SIG-M5 treated with dmso at 0.1 percent for 504 hours (cell line): ENCODE data around the gene MMP17.

Experiments used
- DNase-seq: peaks from one replicate; lab custom pipeline; 2025; ENCODE audit not compliant: unreplicated experiment; lab: John Stamatoyannopoulos, UW

The MMP17 gene

DNA sequence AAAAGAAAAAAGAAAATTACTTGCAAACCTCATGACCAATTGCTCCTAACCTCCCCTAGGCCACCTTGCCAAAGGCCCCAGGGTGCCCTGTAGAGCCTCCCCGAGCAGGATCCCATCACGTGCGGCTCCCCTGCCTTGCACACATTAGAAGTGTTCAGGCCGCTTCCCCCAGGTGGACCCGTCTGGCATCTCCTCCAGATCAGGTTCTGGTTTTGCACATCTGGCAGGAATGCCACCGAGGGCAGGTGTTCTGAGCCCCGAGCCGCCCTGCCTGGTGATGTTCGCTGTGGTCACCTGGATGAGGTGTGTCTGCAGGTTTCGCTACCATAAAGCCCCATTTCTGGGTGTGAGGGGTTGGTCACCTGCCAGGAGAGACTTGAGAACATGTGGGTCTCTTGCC is 19.3 kb downstream of the MMP17 start:
- no peak for DNase-seq

DNA sequence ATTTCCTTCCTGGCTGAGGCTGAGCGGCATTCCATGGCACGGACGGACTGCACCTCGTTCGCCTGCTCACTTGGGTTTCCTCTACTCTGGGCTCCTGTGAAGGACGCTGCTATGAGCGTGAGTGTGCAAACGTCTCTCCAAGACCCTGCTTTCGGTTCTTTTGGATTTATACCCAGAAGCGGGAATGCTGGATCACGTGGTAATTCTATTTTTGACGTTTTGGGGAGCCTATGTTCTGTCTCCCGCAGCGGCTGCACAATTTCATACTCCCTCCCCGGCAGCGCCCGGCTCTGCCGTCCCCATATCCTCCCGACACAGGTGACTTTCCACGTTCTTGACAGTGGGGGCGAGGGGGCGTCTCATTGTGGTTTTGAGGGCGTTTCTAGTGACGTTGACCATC is 20.6 kb downstream of the MMP17 start:
- no peak for DNase-seq

DNA sequence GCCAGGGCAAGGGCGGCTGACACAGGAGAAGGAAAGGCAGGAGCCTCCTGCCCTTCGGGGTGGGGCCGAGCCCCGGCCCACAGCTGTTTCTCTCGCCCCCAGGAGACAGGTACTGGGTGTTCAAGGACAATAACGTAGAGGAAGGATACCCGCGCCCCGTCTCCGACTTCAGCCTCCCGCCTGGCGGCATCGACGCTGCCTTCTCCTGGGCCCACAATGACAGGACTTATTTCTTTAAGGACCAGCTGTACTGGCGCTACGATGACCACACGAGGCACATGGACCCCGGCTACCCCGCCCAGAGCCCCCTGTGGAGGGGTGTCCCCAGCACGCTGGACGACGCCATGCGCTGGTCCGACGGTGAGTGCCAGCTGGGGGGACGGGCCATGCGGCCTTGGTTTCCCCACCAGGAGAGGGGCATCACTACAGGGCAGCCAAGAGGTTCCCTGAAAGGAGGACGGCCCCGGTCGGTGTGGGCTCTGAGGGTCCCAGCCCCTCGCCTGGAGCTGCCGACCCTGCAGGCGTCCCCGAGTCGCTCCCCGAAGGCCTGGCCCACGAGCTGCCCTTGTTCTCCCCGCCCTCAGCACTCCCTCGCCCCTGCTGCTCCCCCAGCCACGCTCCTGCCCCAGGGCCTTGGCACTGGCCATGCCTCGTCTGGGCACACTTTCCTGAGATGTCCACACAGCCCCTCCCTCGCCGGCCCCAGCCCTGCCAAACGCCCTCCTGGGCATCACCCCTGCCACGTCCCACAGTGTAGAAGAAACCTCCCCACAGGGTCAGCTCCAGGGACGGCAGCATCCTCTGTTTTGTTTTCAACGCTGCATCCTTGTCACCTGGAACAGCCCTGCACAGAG is 21.7 kb downstream of the MMP17 start:
- DNase-seq, result no peak

DNA sequence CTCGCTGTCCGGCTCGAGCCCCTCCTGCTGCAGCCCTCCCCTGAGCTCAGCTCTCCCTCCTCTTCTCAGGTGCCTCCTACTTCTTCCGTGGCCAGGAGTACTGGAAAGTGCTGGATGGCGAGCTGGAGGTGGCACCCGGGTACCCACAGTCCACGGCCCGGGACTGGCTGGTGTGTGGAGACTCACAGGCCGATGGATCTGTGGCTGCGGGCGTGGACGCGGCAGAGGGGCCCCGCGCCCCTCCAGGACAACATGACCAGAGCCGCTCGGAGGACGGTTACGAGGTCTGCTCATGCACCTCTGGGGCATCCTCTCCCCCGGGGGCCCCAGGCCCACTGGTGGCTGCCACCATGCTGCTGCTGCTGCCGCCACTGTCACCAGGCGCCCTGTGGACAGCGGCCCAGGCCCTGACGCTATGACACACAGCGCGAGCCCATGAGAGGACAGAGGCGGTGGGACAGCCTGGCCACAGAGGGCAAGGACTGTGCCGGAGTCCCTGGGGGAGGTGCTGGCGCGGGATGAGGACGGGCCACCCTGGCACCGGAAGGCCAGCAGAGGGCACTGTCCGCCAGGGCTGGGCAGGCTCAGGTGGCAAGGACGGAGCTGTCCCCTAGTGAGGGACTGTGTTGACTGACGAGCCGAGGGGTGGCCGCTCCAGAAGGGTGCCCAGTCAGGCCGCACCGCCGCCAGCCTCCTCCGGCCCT is 22.8 kb downstream of the MMP17 start:
- DNase-seq, result no peak

DNA sequence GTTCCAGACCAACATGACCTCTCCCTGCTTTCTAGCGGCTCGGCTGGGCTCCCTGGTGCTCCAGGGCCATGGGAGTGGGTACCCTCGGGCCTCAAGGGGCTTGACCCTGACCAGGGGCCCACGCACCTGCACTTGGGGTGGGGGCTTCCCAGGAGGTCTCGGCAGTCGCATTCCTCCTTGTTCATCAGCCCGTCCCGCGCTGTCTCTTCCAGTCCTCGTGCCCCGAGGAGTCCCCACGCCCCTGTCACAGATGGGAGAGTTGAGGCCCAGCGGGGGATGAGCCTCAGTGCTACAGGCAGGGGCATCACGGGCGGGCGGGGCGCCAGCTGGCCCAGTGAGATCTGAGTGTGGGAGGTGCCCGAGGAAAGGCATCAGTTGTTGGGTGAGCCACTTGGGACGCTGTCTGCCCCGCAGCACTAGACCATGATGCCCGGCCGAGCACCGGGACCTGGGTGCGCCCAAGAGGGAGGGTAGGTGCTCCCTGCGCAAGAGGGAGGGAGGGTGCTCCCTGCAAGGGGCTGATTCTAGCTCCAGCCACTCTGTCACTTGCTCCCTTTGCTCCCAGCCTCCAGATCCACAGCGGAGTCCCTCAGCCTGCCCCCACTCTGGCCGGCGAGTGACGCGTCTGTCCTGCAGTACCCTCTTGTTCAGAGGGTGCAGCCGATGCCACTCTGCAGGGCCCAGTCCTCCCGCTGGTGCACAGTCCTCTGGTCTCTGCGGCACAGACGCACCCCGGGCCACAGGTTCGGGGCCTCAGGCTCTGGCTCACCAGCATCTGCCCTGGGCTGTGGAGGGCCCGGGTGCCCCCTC is 23.8 kb downstream of the MMP17 start:
- DNase-seq, result no peak

DNA sequence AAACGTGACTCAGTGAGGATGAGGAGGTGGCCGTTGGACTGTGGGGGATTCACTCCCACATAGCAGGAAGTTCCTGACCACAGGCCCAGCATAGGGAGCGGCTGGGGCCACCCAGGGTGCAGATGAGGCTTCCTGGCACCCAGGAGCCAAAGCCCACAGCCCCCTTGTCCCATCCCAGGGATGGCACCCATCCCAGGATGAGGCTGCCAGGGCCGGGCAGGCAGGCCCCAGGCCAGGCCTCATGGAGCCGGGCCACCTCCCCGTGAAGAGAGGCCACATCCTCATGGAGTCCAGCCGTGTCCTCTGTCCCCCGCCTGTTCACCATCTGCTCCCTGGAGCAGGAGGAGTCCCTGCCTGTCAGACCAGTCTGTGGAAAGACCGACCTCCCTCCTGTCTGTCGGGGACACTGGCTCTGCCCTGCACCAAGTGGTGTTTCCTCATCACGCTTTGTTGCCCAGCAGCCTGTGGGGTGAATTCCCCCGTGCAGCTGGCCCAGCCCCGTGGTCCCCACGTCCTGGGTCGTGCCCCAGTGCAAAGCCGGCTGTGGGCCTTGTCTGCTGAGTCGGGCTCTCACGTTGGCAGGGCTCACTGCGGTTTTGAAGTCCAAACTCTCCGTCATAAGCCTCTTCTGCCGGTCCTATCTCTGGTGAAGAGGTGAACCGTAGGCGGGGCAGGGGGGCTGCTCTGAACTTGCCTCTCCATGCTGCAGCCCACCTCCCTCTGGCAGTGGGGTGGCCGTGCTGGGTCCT is 24.5 kb downstream of the MMP17 start:
- peak; percentile 43 for DNase-seq

DNA sequence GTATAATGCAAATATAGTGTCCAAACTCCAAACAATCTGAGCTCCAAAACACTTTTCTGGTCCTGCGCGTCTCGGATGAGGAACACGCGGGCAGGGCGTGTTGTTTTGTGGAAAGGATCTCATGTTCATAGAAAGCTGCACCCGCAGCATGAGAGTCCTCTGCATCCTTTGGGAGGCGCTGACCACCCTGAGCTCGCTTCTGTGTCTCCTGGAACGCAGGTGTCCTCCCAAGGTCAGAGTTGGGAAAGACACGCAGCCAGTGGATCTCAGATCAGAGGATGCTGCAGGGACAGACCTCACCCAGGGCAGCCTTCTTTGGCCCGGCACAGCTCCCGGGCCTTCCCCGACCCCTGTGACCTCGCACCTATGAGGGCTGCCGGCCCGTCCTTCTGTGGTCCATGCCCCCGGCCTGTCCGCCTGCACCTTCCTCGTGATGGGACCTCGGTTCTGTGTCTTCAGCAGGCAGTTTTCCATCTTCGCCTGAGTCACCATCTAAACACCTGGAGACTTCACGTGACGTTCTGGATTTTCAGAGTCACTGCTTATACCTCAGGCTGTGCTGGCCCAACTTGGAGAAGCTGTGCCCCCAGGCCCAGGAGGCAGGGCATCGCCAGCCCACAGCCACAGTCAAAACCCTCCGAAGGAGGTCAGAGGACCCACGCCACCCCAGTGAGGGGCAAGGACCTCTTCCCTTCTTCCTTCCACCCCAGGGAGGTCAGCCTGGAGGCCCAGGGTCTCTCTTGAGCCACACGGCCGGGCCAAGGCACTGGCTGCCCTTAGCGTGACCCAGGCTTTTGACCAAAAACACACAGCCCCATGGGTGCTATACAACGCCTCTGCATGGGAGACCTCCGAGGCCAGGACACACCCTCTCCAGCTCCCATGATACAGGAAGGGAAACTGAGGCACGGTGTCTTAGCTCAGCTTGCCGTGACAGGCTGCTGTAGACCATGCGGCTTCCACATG is 25.9 kb downstream of the MMP17 start:
- no peak for DNase-seq

DNA sequence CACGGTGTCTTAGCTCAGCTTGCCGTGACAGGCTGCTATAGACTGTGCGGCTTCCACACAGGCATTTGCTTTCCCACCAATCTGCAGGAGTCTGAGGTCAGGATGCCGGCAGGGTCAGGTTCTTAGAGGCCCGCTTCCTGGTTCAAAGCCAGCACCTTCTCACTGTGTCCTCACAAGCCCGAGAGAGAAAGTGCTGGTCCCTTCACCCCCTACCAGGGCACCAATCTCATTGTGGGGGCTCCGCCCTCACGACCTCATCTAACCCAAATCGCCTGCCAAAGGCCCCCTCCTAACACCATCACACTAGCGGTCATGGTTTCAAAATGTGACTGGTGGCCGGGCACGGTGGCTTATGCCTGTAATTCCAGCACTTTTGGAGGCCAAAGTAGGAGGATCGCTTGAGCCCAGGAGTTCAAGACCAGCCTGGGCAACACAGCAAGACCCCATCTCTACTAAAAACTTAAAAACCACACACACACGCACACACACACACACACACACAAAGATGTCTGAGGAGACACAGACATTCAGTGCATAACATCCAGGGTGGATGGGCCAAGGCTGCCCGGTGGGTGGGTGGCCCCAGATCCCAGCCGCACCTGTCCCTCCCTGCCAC is 26.8 kb downstream of the MMP17 start:
- no peak for DNase-seq

DNA sequence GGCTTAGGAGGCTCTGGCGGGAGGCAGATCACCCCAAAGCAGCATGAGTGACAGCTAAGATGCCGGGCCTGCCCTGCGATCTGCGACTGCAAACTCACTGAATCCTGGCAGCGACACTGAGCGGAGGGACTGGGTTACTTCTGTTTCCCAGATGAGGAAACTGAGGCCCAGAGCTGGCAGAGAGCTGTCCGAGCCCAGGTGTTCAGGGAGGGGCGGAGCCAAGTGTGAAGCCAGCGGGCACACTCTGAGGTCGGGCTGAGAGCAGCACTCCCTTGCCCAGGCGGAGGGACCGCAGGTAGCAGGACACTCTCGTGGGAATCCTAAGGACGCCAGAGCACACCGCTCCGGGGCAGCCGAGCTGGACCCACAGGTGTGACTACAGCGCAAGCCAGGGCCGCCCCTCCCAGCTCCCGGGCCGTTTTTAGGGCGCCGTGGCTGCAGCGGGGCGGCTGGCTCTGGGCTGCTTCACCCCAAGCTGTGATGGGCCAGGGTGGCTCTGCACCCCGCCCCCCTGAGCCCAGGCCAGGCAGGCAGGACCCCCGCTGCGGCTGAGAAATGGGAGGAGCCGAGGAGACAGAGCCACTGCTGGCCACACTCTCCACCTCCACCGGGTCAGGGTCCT is 27.4 kb downstream of the MMP17 start:
- no peak for DNase-seq

DNA sequence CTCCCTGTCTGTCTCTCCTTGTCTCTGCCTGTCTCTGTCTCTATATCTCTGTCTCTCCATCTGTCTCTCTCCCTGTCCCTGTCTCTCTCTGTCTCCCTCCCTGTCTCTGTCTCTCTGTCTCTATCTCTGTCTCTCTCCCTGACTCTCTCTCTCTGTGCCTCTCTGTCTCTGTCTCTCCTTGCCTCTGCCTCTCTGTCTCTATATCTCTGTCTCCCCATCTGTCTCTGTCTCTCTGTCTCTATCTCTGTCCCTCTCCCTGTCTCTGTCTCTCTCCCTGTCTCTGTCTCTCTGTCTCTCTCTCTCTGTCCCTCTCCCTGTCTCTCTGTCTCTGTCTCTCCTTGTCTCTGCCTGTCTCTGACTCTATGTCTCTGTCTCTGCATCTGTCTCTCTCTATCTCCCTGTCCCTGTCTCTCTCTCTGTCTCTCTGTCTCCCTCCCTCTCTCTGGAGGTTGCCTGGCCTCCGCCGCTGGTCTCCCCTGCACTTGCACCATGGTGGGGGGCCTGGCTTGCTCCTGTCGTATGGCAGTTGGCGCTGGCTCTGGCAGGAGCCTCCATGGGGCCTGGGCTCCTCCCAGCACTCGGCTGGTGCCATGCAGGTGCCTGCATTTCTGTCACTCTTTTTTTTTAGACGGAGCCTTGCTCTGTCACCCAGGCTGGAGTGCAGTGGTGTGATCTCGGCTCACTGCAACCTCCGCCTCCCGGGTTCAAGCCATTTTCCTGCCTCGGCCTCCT is 28.3 kb downstream of the MMP17 start:
- DNase-seq, result no peak

DNA sequence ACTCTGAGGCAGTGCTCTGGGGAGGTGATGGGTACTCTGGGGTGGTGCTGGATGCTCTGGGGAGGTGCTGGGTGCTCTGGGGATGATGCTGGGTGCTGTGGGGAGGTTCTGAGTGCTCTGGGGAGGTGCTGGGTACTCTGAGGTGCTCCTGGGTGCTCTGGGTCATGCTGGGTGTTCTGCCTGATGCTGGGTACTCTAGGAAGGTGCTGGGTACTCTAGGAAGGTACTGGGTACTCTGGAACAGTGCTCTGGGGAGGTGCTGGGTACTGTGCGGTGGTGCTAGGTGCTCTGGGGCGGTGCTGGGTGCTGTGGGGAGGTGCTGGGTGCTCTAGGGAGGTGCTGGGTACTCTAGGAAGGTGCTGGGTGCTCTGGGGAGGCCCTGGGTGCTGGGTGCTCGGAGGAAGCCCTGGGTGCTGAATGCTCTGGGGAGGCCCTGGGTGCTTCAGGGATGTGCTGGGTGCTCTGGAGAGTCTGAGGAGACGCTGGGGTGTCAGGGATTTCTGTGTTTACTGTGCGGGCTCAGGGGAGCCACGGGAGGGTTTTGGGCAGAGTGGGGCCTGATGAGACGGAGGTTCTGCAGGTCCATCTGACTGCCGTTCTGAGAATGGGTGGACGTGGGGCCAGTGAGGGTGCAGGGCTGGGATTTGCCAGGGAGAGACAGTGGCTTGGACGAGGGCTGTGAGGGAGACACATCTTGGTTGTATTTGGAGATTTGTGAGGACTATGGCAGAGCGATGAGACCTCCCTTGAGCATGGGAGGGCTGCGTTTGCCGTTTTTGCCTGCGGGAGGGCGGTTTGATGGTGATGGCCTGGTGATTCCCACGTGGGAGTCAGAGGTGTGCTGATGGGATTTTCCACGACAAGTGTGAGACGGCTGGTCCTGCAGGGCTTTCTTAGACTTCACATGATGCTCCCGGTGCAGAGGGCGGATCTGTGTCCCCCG is 30.0 kb downstream of the MMP17 start:
- DNase-seq, result no peak

DNA sequence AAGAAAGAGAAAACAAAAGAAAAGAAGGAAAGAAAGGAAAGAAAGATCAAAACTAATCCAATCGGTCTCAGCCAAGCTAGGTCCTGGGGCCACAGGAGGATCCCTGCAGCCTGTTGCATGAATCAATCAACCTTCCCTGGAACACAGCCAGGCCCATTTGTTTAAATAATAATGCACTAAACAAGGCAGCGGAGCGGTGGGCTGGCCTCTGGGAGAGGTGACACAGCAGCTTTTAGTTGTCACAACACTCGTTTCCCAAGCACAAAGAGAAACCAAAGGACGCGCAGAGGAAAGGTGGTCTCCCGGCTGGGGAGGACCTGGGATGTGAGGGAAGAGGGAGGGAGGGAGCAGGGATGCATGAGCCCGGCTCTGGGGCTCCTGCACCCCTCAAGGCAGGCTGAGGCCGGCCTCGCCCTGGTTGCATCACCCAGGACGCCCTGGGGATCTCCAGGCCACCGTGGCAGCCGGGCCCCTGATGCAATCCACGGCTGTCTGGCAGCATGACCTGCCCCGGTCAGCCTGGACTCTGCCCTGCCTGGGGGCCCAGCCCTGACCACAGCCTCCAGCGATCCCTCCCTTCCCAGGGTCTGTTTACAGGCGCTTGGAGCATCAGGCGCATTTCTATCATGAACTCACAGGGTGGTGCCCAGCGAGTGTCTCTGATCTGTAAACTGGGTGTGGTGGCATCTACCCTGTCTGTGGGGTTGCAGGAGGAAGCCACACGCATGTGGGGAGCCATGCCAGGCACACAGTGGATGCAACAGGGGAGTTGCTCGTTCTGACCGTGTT is 32.5 kb downstream of the MMP17 start:
- peak; percentile 79 for DNase-seq

DNA sequence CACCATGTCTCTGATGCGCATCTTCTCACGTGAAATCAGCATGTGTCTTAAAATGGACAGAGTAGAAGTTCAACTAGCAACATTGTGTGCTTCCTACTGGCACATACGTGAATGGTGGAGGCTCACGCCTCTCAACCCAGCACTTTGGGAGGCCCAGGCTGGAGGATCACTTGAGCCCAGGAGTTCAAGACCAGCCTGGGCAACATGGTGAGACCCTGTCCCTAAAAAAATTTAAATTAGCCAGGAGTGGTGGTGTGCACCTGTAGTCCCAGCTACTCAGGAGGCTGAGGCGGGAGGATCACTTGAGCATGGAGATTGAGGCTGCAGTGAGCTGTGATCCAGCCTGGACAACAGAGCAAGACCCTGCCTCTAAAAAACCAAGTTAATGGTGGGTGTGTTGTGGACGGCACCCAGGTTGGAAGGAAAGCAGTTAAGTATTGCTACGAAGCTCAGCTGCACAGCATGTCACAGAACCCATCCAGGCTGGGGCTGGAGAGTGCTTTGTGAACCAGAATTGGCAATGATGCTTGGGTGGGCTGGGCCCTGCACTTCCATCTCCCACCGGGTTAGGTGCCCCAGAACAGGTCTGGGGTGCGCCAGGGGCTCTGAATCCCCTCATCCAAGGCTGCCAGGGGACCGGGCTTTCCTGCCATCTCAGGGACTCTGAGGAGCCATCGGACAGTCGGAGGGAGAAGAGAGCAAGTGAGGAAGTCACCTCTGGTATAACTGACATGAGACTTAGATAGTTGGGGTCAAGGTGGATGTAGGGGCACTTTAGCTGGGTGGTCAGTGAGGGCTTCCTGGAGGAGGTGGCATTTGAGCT is 33.3 kb downstream of the MMP17 start:
- DNase-seq, result no peak

DNA sequence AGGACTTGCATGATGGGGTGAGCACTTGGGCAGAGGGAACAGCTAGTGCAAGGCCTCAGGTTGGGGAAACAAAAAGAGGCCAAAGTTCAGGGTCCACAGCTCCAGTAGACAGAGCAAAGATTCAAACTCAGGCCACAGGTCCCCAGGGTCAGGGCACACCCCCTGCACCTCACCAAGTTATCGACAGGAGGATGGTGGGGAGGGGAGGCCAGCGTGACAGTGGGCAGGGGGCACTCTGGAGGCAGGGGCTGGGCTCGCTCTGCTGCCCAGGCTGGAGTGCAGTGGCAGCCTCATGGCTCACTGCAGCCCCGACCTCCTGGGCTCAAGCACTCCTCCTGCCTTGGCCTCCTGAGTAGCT is 33.9 kb downstream of the MMP17 start:
- DNase-seq, result no peak

DNA sequence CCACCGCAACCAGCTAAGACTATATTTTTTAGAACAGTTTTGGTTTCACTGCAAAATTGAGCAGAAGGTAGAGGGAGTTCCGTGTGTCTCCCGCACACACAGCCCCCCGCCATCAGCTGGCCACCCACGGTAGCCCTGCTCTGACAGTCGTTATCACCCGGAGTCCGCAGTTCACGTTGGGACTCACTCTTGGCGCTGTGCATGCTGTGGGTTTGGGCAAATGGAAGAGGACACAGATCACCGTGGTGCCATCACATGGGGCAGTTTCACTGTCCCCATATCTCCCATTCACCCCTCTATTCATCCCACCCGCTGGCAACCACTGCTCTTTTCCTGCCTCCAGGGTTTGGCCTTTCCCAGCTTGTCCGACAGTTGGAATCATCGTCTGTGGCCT is 34.4 kb downstream of the MMP17 start:
- DNase-seq, result no peak
